Neural progenitor cell (in vitro differentiated cells): ENCODE data around the gene SCGB1C2. TPM values are rescaled to one million over a fixed set of nuclear protein-coding genes. Genes with fewer than 3 reads are reported as not detected.
"Not testable (repeated sequence)": the region's sequence is repeated elsewhere in the genome, so short reads cannot be mapped to it uniquely, and the experiment has no call there.

ENCODE experiments used
- DNase-seq: peaks from one replicate; pipeline ENCODE4 v3.0.0-alpha.2; 2016; ENCODE audit warnings: low spot score
- H2AFZ ChIP-seq: fragments of 200-600 bp; sonication (generic); replicated peaks from 2 replicates; pipeline ENCODE4 v1.6.1; 2016; ENCODE audit warnings: antibody characterized with exemption
- H3F3A ChIP-seq: fragments of 200-600 bp; sonication (generic); 2 replicates; pipeline ENCODE4 v1.6.1; 2016; ENCODE audit warnings: antibody characterized with exemption, low read depth
- H3K27ac ChIP-seq: fragments of 200-600 bp; sonication (generic); 2 replicates; pipeline ENCODE4 v1.5.1; 2016; ENCODE audit warnings: mild to moderate bottlenecking
- H3K27me3 ChIP-seq: fragments of 200-600 bp; sonication (generic); 2 replicates; pipeline ENCODE4 v1.6.1; 2016; ENCODE audit warnings: mild to moderate bottlenecking, moderate library complexity
- H3K36me3 ChIP-seq: fragments of 200-600 bp; sonication (generic); 2 replicates; pipeline ENCODE4 v1.5.1; 2016
- H3K4me1 ChIP-seq: fragments of 200-600 bp; sonication (generic); 2 replicates; pipeline ENCODE4 v1.6.1; 2016; ENCODE audit warnings: mixed run types
- H3K4me2 ChIP-seq: fragments of 200-600 bp; sonication (generic); 2 replicates; pipeline ENCODE4 v1.6.1; 2016
- H3K4me3 ChIP-seq: fragments of 200-600 bp; sonication (generic); 2 replicates; pipeline ENCODE4 v1.5.1; 2016
- H3K79me2 ChIP-seq: fragments of 200-600 bp; sonication (generic); 2 replicates; pipeline ENCODE4 v1.6.1; 2016; ENCODE audit warnings: low read depth
- H3K9ac ChIP-seq: fragments of 200-600 bp; sonication (generic); 2 replicates; pipeline ENCODE4 v1.6.1; 2016
- H3K9me3 ChIP-seq: fragments of 200-600 bp; sonication (generic); 2 replicates; pipeline ENCODE4 v1.5.1; 2016; ENCODE audit warnings: low read depth
- H4K20me1 ChIP-seq: fragments of 200-600 bp; sonication (generic); 2 replicates; pipeline ENCODE4 v1.6.1; 2016; ENCODE audit warnings: low read depth
- H3K27ac Mint-ChIP-seq: 3 replicates; pipeline ENCODE4 v1.8.0; 2021; ENCODE audit warnings: mixed read lengths
- H3K27me3 Mint-ChIP-seq: 2 replicates; pipeline ENCODE4 v1.8.0; 2022; ENCODE audit warnings: low read depth, mild to moderate bottlenecking, inconsistent platforms, moderate library complexity, mixed read lengths; ENCODE audit not compliant: insufficient read depth
- H3K36me3 Mint-ChIP-seq: 3 replicates; pipeline ENCODE4 v1.8.0; 2021; ENCODE audit warnings: mixed read lengths
- H3K4me1 Mint-ChIP-seq: 3 replicates; pipeline ENCODE4 v1.8.0; 2021; ENCODE audit warnings: mixed read lengths
- H3K4me3 Mint-ChIP-seq: 3 replicates; pipeline ENCODE4 v1.8.0; 2021; ENCODE audit warnings: mild to moderate bottlenecking, moderate library complexity, mixed read lengths
- H3K9me3 Mint-ChIP-seq: 3 replicates; pipeline ENCODE4 v1.8.0; 2020; ENCODE audit warnings: mixed read lengths
- EZH2 ChIP-seq: fragments of 200-600 bp; sonication (generic); IDR thresholded peaks from 2 replicates; pipeline ENCODE4 v1.6.1; 2017; ENCODE audit warnings: antibody characterized with exemption, mild to moderate bottlenecking, moderate library complexity
- EZH2phosphoT487 ChIP-seq: fragments of 200-600 bp; sonication (generic); IDR thresholded peaks from 2 replicates; pipeline ENCODE4 v1.6.1; 2017; ENCODE audit warnings: antibody characterized with exemption
- total RNA-seq: library from RNA; depleted of rRNA; stranded (reverse); fragments of >200 nt; gene quantifications from 2 replicates; pipeline ENCODE4 v1.2.3, GENCODE V29; 2015; ENCODE audit warnings: low replicate concordance
- TF ChIP-seq, protein P1 (sequence below): fragments of 200-600 bp; sonication (generic); IDR thresholded peaks from 2 replicates; pipeline ENCODE4 v1.5.1; 2017; ENCODE audit warnings: antibody characterized with exemption, mild to moderate bottlenecking

The SCGB1C2 gene
- total RNA-seq, 1 donor from 2014 or later, result not detected

DNA sequence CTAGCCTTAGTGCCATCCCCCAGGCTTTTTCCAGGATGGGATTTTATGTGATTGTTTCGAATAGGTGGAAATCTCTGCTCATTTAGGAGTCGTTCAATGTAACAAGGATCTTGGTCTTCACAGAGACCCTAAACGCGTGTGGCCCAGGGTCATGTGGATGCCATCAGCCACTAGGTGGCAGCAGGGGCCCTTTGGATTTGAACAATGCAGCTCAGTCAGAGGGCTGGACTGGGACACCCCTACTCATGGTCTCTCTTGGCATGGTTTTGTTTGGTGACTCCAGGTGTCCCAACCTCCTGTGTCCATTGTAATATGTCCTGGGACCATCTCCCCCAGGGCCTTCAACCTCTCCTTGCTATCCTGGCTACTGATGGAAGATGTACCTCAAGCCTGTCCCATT, 838 bp upstream of the SCGB1C2 start:
- not testable (repeated sequence) for H3K9me3 ChIP-seq, H3K36me3 Mint-ChIP-seq, H3K27me3 Mint-ChIP-seq, H3K4me3 Mint-ChIP-seq, H3K9ac ChIP-seq, H3K79me2 ChIP-seq, H3K27me3 ChIP-seq, H3K4me1 ChIP-seq, H3K4me1 Mint-ChIP-seq, H3K9me3 Mint-ChIP-seq, H3K27ac ChIP-seq, H3K36me3 ChIP-seq, H3F3A ChIP-seq, DNase-seq, H3K4me3 ChIP-seq, H3K4me2 ChIP-seq, H3K27ac Mint-ChIP-seq, H2AFZ ChIP-seq, H4K20me1 ChIP-seq
- TF ChIP-seq, protein P1, sequence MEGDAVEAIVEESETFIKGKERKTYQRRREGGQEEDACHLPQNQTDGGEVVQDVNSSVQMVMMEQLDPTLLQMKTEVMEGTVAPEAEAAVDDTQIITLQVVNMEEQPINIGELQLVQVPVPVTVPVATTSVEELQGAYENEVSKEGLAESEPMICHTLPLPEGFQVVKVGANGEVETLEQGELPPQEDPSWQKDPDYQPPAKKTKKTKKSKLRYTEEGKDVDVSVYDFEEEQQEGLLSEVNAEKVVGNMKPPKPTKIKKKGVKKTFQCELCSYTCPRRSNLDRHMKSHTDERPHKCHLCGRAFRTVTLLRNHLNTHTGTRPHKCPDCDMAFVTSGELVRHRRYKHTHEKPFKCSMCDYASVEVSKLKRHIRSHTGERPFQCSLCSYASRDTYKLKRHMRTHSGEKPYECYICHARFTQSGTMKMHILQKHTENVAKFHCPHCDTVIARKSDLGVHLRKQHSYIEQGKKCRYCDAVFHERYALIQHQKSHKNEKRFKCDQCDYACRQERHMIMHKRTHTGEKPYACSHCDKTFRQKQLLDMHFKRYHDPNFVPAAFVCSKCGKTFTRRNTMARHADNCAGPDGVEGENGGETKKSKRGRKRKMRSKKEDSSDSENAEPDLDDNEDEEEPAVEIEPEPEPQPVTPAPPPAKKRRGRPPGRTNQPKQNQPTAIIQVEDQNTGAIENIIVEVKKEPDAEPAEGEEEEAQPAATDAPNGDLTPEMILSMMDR, result peak; percentile 50

DNA sequence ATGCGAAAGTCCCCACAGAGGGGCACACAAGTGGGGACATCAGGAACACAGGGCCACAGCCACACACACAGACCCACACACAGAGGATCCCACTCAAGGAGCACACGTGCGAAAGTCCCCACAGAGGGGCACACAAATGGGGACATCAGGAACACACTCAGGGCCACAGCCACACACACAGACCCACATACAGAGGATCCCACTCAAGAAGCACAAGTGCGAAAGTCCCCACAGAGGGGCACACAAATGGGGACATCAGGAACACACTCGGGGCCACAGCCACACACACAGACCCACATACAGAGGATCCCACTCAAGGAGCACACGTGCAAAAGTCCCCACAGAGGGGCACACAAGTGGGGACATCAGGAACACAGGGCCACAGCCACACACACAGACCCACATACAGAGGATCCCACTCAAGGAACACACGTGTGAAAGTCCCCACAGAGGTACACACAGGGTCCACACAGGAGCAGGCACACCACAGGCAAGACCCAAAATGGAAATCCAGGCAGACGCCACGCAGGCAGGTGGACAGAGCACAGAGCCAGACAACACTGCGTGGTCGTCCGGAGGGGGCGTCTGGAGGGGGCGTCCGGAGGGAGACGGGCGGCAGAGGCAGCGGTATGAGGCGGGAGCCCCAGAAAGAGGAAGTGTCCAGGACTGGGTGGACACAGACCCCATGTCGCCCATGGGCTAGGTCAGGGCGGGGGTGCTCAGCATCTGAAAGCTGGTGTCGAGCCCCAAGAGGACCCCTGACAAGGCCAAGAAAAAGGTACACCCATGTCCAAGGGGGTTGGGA, 2.2 kb downstream of the SCGB1C2 start:
- peaks cover 11% of the 10 kb centered on the region for H3K27me3 Mint-ChIP-seq
- DNase-seq, H3K27ac Mint-ChIP-seq: not testable (repeated sequence)

DNA sequence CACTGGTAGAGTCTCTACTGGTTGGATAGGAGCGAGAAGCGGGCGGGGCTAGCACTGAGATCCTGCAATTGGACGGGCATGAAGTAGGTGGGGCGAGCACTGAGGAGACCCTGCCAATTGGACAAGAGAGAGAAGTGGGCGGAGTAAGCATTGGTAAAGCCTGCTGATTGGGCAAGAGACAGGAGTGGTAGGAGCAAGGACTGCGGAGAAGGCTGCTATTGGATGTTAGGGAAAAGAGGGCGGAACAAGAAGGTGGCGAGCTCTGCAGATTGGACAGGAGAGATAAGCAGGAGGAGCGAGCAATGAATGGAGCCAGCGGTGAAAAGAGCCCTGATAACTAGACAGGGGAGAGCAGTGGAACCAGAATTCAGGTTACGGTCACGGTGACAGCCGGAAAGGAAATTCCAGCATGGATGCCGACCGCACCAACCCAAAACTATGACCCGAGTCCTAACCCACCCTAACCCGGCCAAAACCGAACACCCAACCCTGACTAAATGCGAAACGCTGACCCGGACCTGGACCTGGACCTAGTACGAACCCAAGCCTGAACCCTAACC, 4.8 kb downstream of the SCGB1C2 start:
- Mint-ChIP-seq H3K4me1 (peaks cover 4% of the 10 kb centered on the region), H3K27ac (no peak overlapping the region), H3K9me3 (no peaks in the 10 kb centered on the region), H3K27me3 (peaks cover 11% of the 10 kb centered on the region), H3K4me3 (no peak overlapping the region), H3K36me3 (no peaks in the 10 kb centered on the region)
- H2AFZ ChIP-seq, result no peak overlapping the region
- TF ChIP-seq, protein P1, result no peak
- no peak for TF ChIP-seq EZH2
- no peak for TF ChIP-seq EZH2phosphoT487
- H3K9ac ChIP-seq, result no peak overlapping the region
- no peaks in the 10 kb centered on the region for H3F3A ChIP-seq
- no peak overlapping the region for H3K4me2 ChIP-seq
- no peaks in the 10 kb centered on the region for H3K9me3 ChIP-seq
- DNase-seq, result no peak
- no peak overlapping the region for H3K27ac ChIP-seq
- H3K27me3 ChIP-seq, result no peaks in the 10 kb centered on the region
- no peaks in the 10 kb centered on the region for H4K20me1 ChIP-seq
- H3K4me3 ChIP-seq, result no peak overlapping the region
- no peaks in the 10 kb centered on the region for H3K79me2 ChIP-seq
- no peaks in the 10 kb centered on the region for H3K4me1 ChIP-seq
- H3K36me3 ChIP-seq, result no peaks in the 10 kb centered on the region

More for the DNA sequence above, 2.2 kb downstream of the SCGB1C2 start:
- H3K9me3 ChIP-seq, H3K4me3 Mint-ChIP-seq, H3K27me3 ChIP-seq, H3K4me2 ChIP-seq, H3F3A ChIP-seq, H3K36me3 Mint-ChIP-seq, H3K4me1 Mint-ChIP-seq, H3K36me3 ChIP-seq, H4K20me1 ChIP-seq, H2AFZ ChIP-seq, H3K9ac ChIP-seq, H3K4me3 ChIP-seq, H3K79me2 ChIP-seq, H3K9me3 Mint-ChIP-seq, H3K27ac ChIP-seq, H3K4me1 ChIP-seq: not testable (repeated sequence)
